Femur (tissue), 1 donor: ENCODE results near the gene SLC9C2.
"Not testable (repeated sequence)": the region's sequence is repeated elsewhere in the genome, so short reads cannot be mapped to it uniquely, and the experiment has no call there.

Experiments used
- DNase-seq: peaks from one replicate; pipeline ENCODE4 v3.0.0-alpha.2; 2017

The SLC9C2 gene

DNA sequence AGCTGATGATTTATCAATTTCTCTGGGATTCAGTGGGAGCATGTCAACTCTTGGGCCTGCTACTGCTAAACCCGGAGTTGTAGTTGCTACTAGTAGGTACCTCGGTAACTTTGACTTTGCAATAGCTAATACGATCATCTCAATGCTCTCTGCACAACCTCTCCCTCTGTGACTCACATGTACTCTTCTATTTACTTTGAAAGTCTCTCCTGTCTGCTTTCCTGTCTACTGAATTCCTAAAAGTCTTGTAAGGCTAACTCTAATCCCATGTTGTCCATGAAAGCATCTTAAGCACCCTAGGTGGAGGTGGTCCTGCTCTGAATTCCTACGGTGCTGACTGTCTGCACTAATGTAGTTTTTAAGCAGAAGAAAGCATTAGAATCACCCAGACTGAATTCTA lies 29.3 kb downstream of the SLC9C2 start:
- no peak for DNase-seq

DNA sequence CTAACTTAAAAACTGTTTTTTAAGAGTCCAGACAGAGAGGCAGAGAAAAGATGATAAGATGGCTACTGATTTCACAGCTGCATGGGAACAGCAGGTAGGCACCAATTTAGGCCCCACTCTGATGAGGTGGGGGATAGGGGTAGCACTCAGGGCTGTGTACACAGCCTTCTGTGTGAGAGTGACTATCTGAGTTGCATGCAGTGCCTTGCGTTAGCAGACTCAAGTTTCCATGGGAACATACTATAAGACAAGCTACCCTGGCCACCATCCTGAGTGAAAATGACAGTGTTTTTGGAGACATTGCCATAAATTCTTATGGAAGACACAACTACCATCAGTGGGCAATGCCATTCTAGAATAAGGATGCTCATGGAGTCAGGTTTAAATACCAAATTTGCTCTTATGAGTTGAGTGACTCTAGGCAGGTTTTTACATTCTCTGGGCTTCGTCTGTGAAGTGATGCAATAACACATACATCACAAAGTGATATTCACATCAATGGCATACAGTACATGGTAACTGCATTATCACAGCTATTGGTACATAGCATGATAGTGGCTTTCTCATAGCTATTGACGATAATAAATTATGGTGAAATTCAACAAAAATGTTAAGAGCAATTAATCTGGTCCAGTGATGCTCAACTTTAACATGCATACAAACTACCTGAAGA lies 30.5 kb downstream of the SLC9C2 start:
- no peak for DNase-seq

DNA sequence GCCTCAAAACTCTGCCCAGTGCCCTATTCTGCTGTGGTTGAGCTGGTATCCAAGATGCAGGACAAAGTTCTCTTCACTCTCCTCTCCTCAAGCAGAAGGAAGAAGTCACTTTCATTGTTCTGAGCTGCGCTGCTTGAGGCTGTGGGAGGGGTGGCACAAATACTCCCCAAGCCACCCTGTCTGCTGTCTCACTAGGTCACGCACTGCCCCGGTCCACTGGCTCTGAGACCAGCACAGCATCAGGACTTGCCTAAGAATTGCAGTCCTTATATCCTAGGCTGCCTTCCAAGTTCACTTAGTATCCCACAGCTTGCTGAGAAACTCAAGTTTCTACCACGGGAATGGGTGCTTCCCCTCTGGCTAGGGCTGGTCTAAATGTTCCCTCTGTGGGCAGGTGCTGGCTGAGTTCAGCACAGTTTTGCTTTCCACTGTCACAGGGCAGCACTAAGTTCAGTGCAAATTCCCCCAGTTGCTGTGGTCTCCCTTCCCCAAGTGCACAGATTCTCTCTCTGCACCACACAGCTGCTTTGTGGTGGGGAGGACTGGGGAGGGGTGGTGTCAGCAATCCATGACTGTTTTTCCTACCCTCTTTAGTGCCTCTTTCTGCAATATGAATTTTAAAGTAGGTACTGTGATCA lies 32.4 kb downstream of the SLC9C2 start:
- no peak for DNase-seq

DNA sequence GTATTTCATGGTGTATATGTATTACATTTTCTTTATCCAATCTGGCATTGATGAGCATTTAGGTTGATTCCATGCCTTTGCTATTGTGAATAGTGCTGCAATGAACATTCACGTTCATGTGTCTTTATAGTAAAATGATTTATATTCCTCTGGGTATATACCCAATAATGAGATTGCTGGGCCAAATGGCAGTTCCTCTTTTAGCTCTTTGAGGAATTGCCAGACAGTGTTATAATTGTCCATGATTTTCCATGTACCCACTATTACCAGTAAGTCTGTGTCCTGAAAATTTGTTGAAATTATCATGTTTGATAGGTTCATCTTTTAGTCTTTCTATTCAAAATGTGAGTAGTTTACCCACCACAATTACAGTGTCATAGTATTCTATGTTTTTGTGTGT lies 34.4 kb downstream of the SLC9C2 start:
- no peak for DNase-seq

DNA sequence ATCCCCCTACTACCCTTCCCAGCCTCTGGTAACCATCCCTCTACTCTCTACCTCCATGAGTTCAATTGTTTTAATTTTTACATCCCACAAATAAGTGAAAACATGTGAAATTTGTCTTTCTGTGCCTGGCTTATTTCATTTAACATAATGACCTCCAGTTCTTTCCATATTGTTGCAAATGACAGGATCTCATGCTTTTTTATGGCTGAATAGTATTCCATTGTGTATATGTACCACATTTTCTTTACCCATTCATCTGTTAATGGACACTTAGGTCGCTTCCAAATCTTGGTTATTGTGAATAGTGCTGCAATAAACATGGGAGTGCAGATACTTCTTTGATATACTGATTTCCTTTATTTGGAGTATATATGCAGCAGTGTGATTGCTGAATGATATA lies 39.0 kb downstream of the SLC9C2 start:
- DNase-seq, result not testable (repeated sequence)

DNA sequence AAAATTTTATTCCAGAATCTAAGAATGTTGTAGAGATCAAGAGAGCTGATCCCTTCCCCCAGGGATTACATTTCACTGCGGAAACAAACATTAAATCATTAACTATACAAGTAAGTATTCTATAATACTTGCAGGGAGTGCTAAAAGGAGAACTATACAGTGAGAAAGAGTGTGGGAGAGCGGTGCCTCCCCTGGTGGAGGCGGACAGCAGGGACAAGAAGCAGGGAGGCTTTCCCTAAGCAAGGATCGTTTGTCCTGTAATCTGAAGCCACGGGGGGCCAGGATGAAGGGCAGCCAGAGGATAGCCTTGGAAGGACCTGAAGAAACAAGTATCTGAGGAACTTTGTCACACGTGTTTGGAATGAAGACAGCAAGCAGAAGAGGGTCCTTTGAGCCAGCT lies 40.1 kb downstream of the SLC9C2 start:
- no peak for DNase-seq

DNA sequence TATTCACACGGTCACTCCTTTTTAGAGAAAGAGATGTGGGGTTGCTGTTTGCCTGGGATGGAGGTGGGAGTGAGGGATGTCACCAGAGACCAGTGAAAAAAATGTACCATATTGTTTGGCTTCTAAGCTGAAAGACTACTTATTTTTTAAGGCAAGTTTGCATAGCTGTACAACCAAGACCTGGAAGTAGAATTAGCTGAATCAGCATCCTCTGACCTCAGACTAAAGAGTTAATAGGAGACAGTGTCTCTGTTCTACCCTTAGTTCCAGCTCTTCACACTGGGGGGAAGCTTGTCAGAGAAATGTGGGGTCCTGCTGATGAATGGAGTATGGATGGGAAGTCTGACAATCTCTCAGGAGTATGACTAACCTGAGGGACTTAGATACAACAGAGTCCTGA lies 41.6 kb downstream of the SLC9C2 start:
- no peak for DNase-seq

DNA sequence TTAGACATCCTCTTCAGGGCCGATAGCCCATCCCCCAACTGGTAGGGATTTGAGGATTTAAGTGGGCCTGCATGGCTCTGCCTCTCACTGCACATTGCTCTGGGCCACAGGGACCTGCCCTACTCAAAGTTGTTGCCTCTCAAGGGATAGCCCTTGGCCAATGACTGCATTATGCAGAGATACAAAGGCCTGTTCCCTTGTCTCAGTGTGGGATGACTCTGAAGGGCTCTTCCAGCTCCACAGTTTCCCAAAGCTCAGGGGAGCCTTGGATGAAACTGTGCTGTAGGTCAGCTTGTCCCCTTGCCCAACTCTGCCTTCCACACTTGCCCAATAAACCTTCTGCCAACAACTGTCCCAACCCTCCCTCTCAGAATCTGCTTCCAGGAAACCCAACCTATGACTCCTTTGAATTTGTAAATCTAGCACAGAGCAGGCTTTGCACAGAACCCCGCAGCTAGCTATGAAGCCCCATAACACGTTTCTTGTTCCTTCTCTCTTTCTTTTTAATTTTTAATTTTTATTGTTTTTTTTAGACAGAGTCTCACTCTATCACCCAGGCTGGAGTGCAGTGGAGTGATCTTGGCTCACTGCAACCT lies 42.5 kb downstream of the SLC9C2 start:
- no peak for DNase-seq

DNA sequence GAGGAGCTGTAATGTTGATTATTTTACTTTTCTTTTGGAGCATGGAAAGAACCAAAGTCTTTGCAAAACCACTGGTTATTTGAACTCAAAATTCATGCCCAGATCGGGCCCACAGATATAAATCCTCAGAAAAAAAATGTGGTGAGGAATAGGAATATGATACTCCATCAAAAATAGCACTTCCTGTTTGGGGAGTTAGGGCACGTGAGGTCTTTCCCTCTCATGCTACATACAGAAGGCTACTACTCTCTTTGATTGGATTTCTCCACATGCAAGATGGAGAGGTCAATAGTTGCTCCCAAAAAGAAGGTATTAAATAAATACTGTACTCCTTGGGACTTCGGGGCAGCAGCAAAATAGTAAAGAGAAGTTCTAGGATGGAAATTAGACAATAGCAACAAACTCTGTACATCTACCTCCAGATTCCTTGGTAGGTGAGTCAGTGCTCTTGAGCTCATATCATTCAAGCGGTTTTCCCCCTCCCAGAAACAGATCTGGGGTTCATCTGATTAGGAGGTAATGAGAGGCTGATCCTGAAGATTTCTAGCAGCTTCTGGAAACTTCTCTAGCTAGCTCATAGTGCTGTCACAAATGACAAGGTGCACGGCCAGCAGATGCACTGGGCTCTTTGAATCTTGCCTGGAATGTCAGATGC lies 47.1 kb downstream of the SLC9C2 start:
- no peak for DNase-seq

DNA sequence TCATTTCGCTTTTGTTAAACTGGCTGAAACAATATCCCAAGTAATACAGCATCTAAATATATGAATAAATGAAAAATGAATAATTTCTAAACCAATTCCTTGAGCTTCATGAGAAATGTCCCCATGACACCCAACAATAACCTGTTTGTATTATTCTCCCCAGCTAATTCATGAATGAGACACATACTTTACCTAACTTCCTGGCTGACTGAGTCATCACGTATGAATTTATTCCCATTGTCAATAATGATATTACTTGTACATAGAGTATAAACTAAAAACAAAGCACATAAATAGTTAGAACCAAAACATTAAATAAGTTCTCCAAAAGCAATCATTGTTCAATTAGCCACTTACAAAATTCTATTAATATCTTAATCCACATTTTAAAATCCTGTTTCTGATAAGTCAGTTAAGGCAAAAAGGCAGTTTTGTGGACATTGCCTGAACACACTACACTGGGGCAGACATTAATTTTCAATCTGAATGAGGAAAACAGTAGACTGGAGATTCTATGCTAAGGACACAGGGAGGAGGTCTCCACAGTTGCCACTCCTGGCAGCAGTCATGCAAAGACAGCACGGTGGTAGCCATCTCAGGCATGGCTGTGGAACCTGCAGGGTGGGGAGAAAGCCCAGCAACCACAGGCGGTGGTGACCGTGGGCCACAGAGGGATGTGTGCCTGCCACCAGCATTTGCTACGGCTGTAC lies 48.2 kb downstream of the SLC9C2 start:
- no peak for DNase-seq

DNA sequence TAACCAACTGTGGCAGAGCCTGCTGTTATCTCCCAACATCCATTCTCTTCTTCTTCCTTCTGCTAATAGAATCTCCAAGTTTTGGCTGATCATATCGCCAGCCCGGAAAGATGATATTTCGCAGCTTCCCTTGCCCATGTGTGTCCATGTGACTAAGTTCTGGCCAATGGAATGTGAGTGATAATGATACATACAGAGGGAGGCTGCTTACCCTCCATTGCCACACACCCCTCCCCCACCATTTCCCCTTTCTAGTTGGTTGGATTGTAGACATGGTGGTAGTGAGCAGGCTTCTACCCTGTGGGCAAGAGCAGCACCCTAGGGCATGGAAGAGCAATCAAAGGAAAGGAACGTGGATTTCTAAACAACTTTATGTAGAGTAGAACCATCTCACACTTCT lies 48.8 kb downstream of the SLC9C2 start:
- DNase-seq, result no peak

DNA sequence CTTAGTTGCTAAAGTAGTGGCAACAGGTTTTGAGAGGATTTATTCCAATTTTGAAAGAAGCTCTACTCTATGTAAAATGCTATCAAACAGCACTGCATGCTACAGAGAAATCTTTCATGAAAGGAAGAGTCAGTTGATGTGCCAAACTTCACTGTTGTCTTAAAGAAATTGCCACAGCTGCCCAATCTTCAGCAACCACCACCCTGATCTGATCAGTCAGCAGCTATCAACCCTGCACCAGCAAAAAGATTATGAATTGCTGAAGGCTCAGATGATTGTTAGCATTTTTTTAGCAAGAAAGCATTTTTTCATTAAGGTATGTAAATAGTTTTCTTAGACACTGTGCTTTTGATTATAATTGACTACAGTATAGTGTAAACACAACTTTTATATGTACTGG lies 49.6 kb downstream of the SLC9C2 start:
- no peak for DNase-seq

DNA sequence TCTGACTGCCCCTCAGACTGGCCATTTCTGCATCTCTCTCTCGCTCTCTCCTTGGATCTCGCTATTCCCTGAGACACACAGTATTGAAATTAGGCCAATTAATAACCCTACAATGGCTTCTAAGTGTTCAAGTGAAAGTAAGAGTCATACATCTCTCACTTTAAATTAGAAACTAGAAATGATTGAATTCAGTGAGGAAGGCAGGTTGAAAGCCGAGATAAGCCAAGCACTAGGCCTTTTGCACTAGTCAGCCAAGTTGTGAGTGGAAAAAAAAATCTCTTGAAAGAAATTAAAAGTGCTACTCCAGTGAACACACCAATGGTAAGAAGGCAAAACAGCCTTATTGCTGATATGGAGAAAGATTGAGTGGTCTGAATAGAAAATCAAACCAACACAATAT lies 51.2 kb downstream of the SLC9C2 start:
- no peak for DNase-seq

DNA sequence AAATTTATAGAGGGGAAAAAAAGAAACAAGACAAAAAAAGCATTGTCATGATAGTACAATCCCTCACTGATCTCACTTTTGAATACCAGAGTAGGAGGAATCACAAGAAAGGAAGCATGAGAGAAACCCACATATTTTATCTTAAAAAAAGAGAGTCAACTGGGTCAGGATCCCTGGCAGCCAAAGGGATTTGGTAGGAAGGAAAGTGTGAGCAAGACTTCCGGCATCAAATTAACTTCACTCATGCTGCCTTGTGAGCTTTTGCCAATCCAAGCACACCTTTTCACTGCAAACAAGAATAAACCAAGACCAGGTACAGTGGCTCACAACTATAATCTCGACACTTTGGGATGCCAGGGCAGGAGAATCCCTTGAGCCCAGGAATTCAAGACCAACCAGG lies 53.1 kb downstream of the SLC9C2 start:
- no peak for DNase-seq

DNA sequence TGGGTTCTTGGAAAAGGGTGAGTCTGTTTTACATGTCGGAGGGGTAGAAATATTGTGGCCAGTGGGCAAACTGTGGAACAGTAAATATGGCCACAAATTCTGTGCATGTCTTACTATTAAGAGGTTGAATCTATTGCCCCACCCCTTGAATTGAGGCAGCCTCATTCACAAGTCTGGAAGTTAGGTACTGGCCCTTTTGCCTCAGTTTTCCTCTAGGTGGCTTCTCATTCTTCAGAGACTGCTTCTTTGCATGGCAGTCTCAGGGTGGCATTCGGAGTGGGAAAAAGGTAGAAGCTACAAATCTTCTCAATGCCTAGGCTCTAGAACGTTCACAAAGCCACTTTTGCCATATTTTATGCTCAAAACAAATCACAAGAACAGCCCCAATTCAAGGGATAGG lies 57.2 kb downstream of the SLC9C2 start:
- no peak for DNase-seq

DNA sequence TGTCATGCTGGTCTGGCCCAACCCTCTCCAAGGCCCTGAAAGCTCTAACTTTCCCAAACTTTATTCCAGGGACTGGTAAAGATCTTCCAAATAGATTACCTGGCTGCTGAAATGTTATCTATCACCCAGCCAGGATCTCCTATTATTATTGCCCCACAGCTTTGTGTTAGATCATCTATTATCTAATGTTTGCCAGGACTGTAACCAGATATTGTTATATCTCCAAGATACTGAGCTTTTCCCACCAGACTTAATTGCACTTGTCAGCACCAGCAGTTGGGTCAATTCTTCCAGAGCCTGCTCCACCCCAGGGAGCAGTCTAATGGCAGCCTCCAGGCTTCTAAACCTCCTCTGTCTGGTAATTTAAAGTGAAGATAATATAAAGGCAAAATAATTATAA lies 66.6 kb downstream of the SLC9C2 start:
- no peak for DNase-seq

DNA sequence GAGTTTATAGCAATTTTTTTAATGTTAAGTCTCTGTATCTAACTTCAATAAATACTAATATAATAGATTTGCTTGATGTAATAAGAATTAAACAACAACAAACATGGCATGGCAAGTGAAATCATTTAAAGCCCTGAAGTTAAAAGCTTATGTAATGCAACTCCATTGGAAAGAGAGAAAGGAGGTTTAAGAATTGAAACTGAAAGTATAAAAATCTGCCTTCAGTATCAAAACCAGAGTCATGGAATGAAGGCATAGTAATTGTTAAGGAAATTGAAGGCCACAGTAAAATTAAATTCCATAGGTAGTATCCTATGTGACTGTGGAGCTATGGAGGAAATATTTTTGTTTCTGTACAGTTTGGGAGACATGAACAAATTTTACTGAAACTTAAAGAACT lies 70.6 kb downstream of the SLC9C2 start:
- no peak for DNase-seq

DNA sequence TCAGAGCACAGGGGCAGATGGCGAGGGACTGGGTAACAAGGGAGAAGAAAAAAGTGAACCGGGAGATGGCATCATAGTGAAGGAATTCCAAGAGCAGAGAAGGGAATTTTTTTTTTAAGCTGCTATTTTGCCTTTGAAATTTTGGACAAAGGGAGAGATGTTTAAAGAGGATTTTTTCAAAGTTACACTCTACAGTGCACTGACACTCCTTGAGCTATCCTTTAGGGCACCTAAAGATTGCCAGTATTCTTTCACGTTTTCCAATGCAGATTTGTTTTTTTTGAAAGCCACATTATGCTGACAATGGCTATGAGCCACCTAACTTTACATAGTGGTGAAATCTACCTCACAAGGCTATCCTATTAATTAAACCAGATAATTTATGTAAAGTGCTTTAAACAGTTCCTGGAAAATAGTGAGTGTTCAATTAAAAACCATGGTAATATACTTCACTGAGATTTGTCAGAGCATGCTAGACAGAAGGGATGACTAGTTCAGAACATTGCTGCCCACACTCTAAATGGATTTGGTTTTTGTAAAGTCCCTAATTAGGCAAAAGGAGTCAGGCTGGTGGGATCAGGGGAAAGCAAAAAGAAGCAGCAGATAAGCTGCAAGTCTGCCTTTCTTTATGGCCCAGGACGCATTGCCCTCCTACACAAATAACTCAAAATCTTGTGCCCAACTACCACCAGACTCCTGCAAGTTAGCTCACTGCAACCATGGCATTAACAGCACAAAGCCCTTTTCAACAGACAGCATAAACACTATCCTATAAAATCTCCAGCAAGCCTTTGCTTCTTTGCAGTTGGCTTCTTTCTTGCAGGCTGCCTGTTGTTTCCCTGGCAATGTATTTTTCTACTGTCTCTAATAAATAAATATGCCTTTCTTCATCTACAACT lies 71.8 kb downstream of the SLC9C2 start:
- no peak for DNase-seq

DNA sequence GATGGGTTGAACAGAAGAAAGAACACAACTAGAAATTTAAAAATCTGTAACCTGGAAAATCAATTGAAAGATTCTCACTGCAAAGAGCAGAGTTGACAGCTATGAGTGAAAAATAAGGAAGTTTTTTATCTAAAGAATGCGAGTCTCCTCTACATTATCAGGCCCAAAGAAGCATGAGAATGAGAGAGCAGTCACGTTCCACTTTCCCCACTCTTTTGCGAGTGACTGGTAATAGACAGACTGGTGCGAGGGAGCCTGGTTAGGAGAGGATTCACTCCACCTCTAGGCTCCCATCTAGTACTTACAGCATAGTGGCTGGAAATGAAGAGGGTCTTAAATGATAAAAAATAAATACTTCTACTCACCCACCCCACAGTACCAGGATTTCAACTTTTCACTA lies 73.8 kb downstream of the SLC9C2 start:
- no peak for DNase-seq

DNA sequence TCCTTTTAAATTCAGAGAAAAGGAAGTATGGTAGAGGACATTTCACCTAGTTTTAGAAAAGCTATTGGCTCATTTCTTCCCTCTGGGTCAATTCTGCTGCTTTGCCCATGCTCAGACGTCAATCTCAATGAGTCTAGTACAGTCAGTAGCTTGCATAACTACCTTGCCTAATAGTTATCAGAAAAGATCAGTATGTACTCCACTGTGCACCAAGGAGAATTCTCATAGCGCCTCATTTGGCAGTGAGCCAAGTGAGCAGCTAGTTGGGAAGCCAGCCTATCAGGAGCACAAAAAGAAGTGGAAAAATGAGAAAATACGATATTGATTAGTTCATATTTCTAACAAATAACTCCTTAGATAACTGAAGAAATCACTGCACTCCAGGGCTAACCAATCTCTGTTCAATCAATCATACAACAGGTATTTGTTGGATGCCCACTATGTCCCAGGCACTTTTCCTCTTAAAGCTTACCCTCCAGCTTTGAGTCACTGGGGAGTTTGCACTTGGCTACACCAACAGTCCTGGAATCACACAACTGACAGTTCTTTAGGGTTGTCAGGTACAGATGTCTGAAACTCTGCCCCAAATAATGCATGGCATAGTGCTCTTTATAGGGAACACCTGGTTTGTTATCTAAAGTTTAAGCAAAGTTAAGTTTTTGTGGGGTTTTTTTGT lies 75.6 kb downstream of the SLC9C2 start:
- DNase-seq, result no peak

DNA sequence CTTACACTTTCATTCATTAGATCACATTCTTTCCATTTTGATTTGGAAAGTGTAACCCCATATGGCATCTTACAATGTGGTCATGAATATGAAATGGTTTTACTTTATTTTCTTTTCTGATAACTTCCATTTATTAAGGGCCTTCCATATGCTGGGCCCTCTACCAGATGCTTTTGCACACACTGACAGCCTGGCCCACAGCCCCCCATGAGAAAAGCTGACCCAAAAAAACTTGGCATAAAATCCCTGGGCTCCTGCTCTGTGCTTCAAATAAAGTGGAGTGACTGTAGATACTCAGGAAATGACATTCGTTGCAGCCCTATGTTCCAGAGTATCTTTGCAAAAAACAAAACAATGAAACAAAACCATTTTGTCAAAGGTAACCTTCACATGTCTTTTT lies 76.9 kb downstream of the SLC9C2 start:
- DNase-seq, result no peak

DNA sequence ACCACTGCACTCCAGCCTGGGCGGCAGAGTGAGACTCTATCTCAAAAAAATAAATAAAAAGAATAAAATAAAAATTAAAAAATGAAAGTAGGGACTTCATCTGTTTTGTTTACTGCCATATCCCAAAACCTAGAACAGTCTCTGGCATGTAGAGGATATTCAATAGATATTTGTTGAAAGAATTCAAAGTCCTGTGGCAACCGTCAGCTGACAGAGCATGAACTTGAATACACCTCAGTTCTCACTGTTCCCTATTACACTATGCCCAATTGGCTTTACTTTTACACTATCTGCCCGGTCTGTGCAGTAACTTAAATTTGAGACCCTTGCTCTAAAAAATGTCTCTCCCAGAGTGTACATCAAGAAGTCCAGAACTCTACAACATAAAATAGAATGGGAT lies 79.5 kb downstream of the SLC9C2 start:
- no peak for DNase-seq
